Endothelial cell of umbilical vein (primary cell): Measurements from ENCODE around the gene NUDT3. TPM values are rescaled to one million over a fixed set of nuclear protein-coding genes. Genes with fewer than 3 reads are reported as not detected.

Experiments used
- BruUV-seq: library from RNA; stranded (reverse); fragments of 400-500 nt; replicated peaks from 2 replicates; lab custom pipeline; 2021; lab: Mats Ljungman, UMichigan
- CTCF ChIA-PET: fragments of 300-600, 350-600 bp; sonication (Branson Sonifier 250); formaldehyde crosslinking; loops from one replicate; lab custom pipeline; 2021; ENCODE audit warnings: antibody characterized with exemption, inconsistent platforms; lab: Charles Lee
- POLR2A ChIA-PET: fragments of 300-600, 350-600 bp; sonication (Branson Sonifier 250); formaldehyde crosslinking; loops from one replicate; lab custom pipeline; 2021; ENCODE audit warnings: antibody characterized with exemption, inconsistent platforms; lab: Charles Lee
- DNase-seq: peaks from one replicate; pipeline ENCODE4 v3.0.0-alpha.2; 2011; ENCODE audit warnings: low read depth, low spot score
- FAIRE-seq: peaks from 2 replicates; lab custom pipeline; 2011; peaks lifted over from hg19 to GRCh38; lab: Jason Lieb, UNC
- H2AFZ ChIP-seq: 2 replicates; pipeline ENCODE4 v1.6.0; 2012; ENCODE audit warnings: low read depth, low read length, control low read depth, inconsistent platforms
- H3K27ac ChIP-seq: 2 replicates; pipeline ENCODE4 v1.5.1; 2011; ENCODE audit warnings: low read depth, mild to moderate bottlenecking, control low read depth, low read length, moderate library complexity; ENCODE audit not compliant: insufficient read depth
- H3K27me3 ChIP-seq, 2 experiments: 2 replicates each; pipeline versions ENCODE4 v1.6.0 to v1.6.1; 2011; ENCODE audit warnings: low read length in 2 of 2, mixed read lengths in 1 of 2; ENCODE audit not compliant: control insufficient read depth in 2 of 2, insufficient read depth in 2 of 2
- H3K36me3 ChIP-seq, 2 experiments: 2 replicates in 1 of 2; 3 replicates in 1 of 2; pipeline ENCODE4 v1.5.1; 2011; ENCODE audit warnings: low read length in 2 of 2, mild to moderate bottlenecking in 1 of 2, moderate library complexity in 1 of 2; ENCODE audit not compliant: control insufficient read depth in 2 of 2, insufficient read depth in 2 of 2; ENCODE audit errors: extremely low read depth in 1 of 2
- H3K4me1 ChIP-seq: 3 replicates; pipeline ENCODE4 v1.5.1; 2011; ENCODE audit warnings: mild to moderate bottlenecking, low read length; ENCODE audit not compliant: control insufficient read depth, insufficient read depth; ENCODE audit errors: extremely low read depth
- H3K4me2 ChIP-seq: 2 replicates; pipeline ENCODE4 v1.6.1; 2011; ENCODE audit warnings: low read length, control low read depth, mixed read lengths; ENCODE audit not compliant: insufficient read depth
- H3K4me3 ChIP-seq, 3 experiments: fragments of 200-600 bp in 1 of 3; sonication (generic), shearing (Covaris generic) in 1 of 3; replicated peaks in 1 of 3; 2 replicates each; pipeline ENCODE4 v1.5.1; 2011 to 2016; ENCODE audit warnings: control low read depth in 3 of 3, low read length in 3 of 3, mild to moderate bottlenecking in 2 of 3, inconsistent platforms in 1 of 3, low read depth in 1 of 3, moderate library complexity in 1 of 3; ENCODE audit not compliant: insufficient read depth in 1 of 3
- H3K79me2 ChIP-seq: 2 replicates; pipeline ENCODE4 v1.6.0; 2012; ENCODE audit warnings: low read length, inconsistent platforms; ENCODE audit not compliant: control insufficient read depth, insufficient read depth
- H3K9ac ChIP-seq: replicated peaks from 2 replicates; pipeline ENCODE3; 2011; ENCODE audit warnings: low read length, control low read depth; ENCODE audit not compliant: insufficient read depth; ENCODE audit errors: extremely low read depth
- H3K9me1 ChIP-seq: replicated peaks from 3 replicates; pipeline ENCODE4 v1.6.0; 2011; ENCODE audit warnings: mild to moderate bottlenecking, low read length; ENCODE audit not compliant: control insufficient read depth, insufficient read depth; ENCODE audit errors: extremely low read depth
- H3K9me3 ChIP-seq: replicated peaks from 2 replicates; pipeline ENCODE4 v1.5.1; 2012; ENCODE audit warnings: low read length, inconsistent platforms; ENCODE audit not compliant: control insufficient read depth, insufficient read depth
- H4K20me1 ChIP-seq: replicated peaks from 2 replicates; pipeline ENCODE3; 2011; ENCODE audit warnings: mild to moderate bottlenecking, low read length; ENCODE audit not compliant: control insufficient read depth, insufficient read depth; ENCODE audit errors: extremely low read depth
- CTCF ChIP-seq, 2 donors: IDR thresholded peaks; 1 replicate in 1 of 2; 2 replicates in 1 of 2; pipeline ENCODE4 v1.5.1; 2011; ENCODE audit warnings: low read length in 2 of 2, mild to moderate bottlenecking in 2 of 2, moderate library complexity in 2 of 2, control low read depth in 1 of 2, inconsistent platforms in 1 of 2, low read depth in 1 of 2; ENCODE audit not compliant: insufficient read depth in 1 of 2; ENCODE audit errors: extremely low read depth in 1 of 2
- EZH2 ChIP-seq: IDR thresholded peaks from 2 replicates; pipeline ENCODE4 v1.6.1; 2012; ENCODE audit warnings: borderline replicate concordance, low read depth, mild to moderate bottlenecking, moderate library complexity, low read length, inconsistent platforms; ENCODE audit not compliant: severe bottlenecking
- FOS ChIP-seq: IDR thresholded peaks from 2 replicates; pipeline ENCODE4 v1.6.1; 2011; ENCODE audit warnings: mild to moderate bottlenecking, low read length, moderate library complexity, borderline replicate concordance; ENCODE audit not compliant: insufficient read depth
- GATA2 ChIP-seq: IDR thresholded peaks from 2 replicates; pipeline ENCODE4 v1.7.0; 2011; ENCODE audit warnings: low read depth, mild to moderate bottlenecking, moderate library complexity, mixed read lengths, low read length; ENCODE audit not compliant: insufficient read length, insufficient read depth
- JUN ChIP-seq: IDR thresholded peaks from 2 replicates; pipeline ENCODE4 v1.6.1; 2011; ENCODE audit warnings: borderline replicate concordance, low read depth; ENCODE audit not compliant: insufficient read length, insufficient read depth
- MAX ChIP-seq: IDR thresholded peaks from 2 replicates; pipeline ENCODE4 v1.6.1; 2011; ENCODE audit not compliant: insufficient read depth, insufficient read length
- MYC ChIP-seq: IDR thresholded peaks from one replicate; pipeline ENCODE4 v1.6.1; 2011; ENCODE audit warnings: mild to moderate bottlenecking, low read depth, low read length
- POLR2A ChIP-seq: IDR thresholded peaks from 2 replicates; pipeline ENCODE4 v1.6.1; 2012; ENCODE audit warnings: low read depth, mild to moderate bottlenecking, control low read depth, low read length
- POLR2AphosphoS5 ChIP-seq: IDR thresholded peaks from 2 replicates; pipeline ENCODE4 v1.6.1; 2012; ENCODE audit warnings: low read depth, mild to moderate bottlenecking, control low read depth, low read length, moderate library complexity; ENCODE audit not compliant: insufficient read depth
- dilution Hi-C: fragments of 300-500 bp; cut with MboI; formaldehyde crosslinking; loops from one replicate; pipeline ENCODE4 v1.15.0; 2019; ENCODE audit warnings: low sequenced_read_pairs; ENCODE audit not compliant: extremely low pct_ligation_motif_present
- intact Hi-C: fragments of 100-400 bp; cut with micrococcal nuclease; formaldehyde crosslinking; loops from one replicate; pipeline ENCODE4 v1.10.0; 2022
- polyA plus RNA-seq, 4 experiments: library from polyadenylated mRNA; depleted of rRNA in 3 of 4; stranded (reverse) in 3 of 4; unstranded in 1 of 4; fragments of >200 nt; gene quantifications; 2 replicates each; pipeline versions ENCODE4 v1.2.1 to v1.2.3, GENCODE V29; 2011 to 2012; ENCODE audit warnings: missing spikeins in 1 of 4
- total RNA-seq: library from RNA; stranded (reverse); gene quantifications from 2 replicates; pipeline ENCODE4 v1.2.3, GENCODE V29; 2021

The NUDT3 gene
- total and polyA plus RNA-seq, 2 donors (not counting 3 experiments of a cell fraction or from before 2014, with no cell fraction given) = 11.9 to 30.9 TPM

- DNase-seq (no peak), FAIRE-seq (no peak)
- no peak overlapping the region for H2AFZ ChIP-seq
- H3K27me3 ChIP-seq = no peaks in the 10 kb centered on the region
- H4K20me1 ChIP-seq = peaks cover 5% of the 10 kb centered on the region
- ChIA-PET CTCF (interaction anchor here (0.7 to 1.6 kb wide), 2 partner anchors 32 to 62 kb away, joined by 3 to 5 read pairs; no protein-coding TSS in a partner anchor), POLR2A (no interaction called here)
- H3K4me1 ChIP-seq = peaks cover 8% of the 10 kb centered on the region
- no peaks in the 10 kb centered on the region for H3K36me3 ChIP-seq
- dilution Hi-C loops = no loop called here
- H3K9me1 ChIP-seq = no peaks in the 10 kb centered on the region
- no peak overlapping the region for H3K27ac ChIP-seq
- no TSS peak for BruUV-seq
- no peaks in the 10 kb centered on the region for H3K9me3 ChIP-seq
- peaks cover 78% of the 10 kb centered on the region for H3K79me2 ChIP-seq
- no peak overlapping the region for H3K9ac ChIP-seq
- TF ChIP-seq POLR2AphosphoS5 = no peak
- TF ChIP-seq POLR2A = no peak
- TF ChIP-seq MYC = no peak
- no peak for TF ChIP-seq MAX
- no peak for TF ChIP-seq EZH2
- TF ChIP-seq GATA2 = no peak
- no peak for TF ChIP-seq JUN
- no peak for TF ChIP-seq FOS
- TF ChIP-seq CTCF (IDR thresholded peaks at IDR 0.05; ENCODE audit: extremely low read depth in 1 of 2, insufficient read depth in 1 of 2, low read depth in 1 of 2, low read length in 2 of 2) = no peak
- no peak overlapping the region for H3K4me3 ChIP-seq
- no peak overlapping the region for H3K4me2 ChIP-seq
- intact Hi-C loops = no loop called here
These were observed 29.4 kb downstream of the NUDT3 start for GRCh38 chr6:34362909-34363680.
